Liver (tissue), 3 donors: ENCODE data around the gene CX3CL1.

Source experiments
- EGR1 ChIP-seq, 2 donors: IDR thresholded peaks; 2 replicates each; pipeline ENCODE4 v1.6.1; 2016 to 2018; ENCODE audit warnings: antibody characterized with exemption in 2 of 2, low read depth in 2 of 2
- GABPA ChIP-seq, 2 donors: IDR thresholded peaks in 1 of 2; conservative IDR thresholded peaks in 1 of 2; 2 replicates each; pipeline ENCODE4 v1.6.1; 2016; ENCODE audit warnings: antibody characterized with exemption in 2 of 2, mild to moderate bottlenecking in 1 of 2, moderate library complexity in 1 of 2
- HNF4G ChIP-seq: IDR thresholded peaks from 2 replicates; pipeline ENCODE4 v1.6.1; 2016; ENCODE audit warnings: antibody characterized with exemption
- JUND ChIP-seq, 2 donors: IDR thresholded peaks; 2 replicates each; pipeline ENCODE4 v1.6.1; 2016; ENCODE audit warnings: antibody characterized with exemption in 2 of 2
- NR2F2 ChIP-seq: IDR thresholded peaks from 2 replicates; pipeline ENCODE4 v1.6.1; 2016; ENCODE audit warnings: antibody characterized with exemption
- RAD21 ChIP-seq, 2 donors: IDR thresholded peaks; 2 replicates each; pipeline ENCODE4 v1.6.1; 2016; ENCODE audit warnings: antibody characterized with exemption in 2 of 2, mild to moderate bottlenecking in 2 of 2
- RXRA ChIP-seq, 2 donors: IDR thresholded peaks; 2 replicates each; pipeline ENCODE4 v1.6.1; 2017 to 2018; ENCODE audit warnings: antibody characterized with exemption in 2 of 2, mild to moderate bottlenecking in 1 of 2
- SP1 ChIP-seq: IDR thresholded peaks from 2 replicates; pipeline ENCODE4 v1.6.1; 2018; ENCODE audit warnings: antibody characterized with exemption, mild to moderate bottlenecking
- TAF1 ChIP-seq: conservative IDR thresholded peaks from 2 replicates; pipeline ENCODE4 v1.6.1; 2016; ENCODE audit warnings: antibody characterized with exemption, mild to moderate bottlenecking
- YY1 ChIP-seq: IDR thresholded peaks from 2 replicates; pipeline ENCODE4 v1.6.1; 2016; ENCODE audit warnings: antibody characterized with exemption, mild to moderate bottlenecking
- TF ChIP-seq, protein P1 (sequence below): fragments of 150-350 bp; IDR thresholded peaks from 2 replicates; pipeline ENCODE4 v1.5.1; 2017; ENCODE audit warnings: improper control_type of control experiment, low read depth, low read length; ENCODE audit not compliant: missing input control
- TF ChIP-seq, protein P2 (sequence below): IDR thresholded peaks from 2 replicates; pipeline ENCODE4 v1.6.1; 2016; ENCODE audit warnings: antibody characterized with exemption
- TF ChIP-seq, protein P3 (sequence below): IDR thresholded peaks from 2 replicates; pipeline ENCODE4 v1.6.1; 2016; ENCODE audit warnings: antibody characterized with exemption, mild to moderate bottlenecking
- TF ChIP-seq, protein P4 (sequence below): IDR thresholded peaks from 2 replicates; pipeline ENCODE4 v1.6.1; 2016; ENCODE audit warnings: antibody characterized with exemption
- donor health status: healthy.
- donor health status: healthy.

DNA sequence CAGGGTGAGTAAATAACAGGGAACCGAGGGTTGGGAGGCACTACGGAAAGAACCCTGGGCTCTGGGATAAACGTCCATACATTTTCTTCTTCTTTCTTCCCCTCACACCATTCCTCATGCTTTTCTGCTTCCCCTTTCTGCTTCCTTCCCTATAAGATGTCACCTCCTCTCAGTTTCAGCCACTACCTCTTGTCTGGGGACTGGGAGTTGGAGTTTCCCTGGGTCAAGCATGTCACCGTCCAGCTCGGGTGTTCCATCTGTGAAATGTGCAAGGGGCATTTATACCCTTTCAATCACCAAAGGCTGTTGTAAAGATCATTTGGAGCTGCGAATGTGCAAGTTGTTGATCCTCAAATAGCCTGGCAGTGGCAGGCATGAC, 31.2 kb upstream of the CX3CL1 start:
- TF ChIP-seq GABPA (IDR thresholded peaks at IDR 0.05 in 1 of 2, conservative IDR thresholded peaks at IDR 0.05 in 1 of 2) = no peak
- TF ChIP-seq, protein P1, sequence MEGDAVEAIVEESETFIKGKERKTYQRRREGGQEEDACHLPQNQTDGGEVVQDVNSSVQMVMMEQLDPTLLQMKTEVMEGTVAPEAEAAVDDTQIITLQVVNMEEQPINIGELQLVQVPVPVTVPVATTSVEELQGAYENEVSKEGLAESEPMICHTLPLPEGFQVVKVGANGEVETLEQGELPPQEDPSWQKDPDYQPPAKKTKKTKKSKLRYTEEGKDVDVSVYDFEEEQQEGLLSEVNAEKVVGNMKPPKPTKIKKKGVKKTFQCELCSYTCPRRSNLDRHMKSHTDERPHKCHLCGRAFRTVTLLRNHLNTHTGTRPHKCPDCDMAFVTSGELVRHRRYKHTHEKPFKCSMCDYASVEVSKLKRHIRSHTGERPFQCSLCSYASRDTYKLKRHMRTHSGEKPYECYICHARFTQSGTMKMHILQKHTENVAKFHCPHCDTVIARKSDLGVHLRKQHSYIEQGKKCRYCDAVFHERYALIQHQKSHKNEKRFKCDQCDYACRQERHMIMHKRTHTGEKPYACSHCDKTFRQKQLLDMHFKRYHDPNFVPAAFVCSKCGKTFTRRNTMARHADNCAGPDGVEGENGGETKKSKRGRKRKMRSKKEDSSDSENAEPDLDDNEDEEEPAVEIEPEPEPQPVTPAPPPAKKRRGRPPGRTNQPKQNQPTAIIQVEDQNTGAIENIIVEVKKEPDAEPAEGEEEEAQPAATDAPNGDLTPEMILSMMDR = no peak
- TF ChIP-seq, protein P2, sequence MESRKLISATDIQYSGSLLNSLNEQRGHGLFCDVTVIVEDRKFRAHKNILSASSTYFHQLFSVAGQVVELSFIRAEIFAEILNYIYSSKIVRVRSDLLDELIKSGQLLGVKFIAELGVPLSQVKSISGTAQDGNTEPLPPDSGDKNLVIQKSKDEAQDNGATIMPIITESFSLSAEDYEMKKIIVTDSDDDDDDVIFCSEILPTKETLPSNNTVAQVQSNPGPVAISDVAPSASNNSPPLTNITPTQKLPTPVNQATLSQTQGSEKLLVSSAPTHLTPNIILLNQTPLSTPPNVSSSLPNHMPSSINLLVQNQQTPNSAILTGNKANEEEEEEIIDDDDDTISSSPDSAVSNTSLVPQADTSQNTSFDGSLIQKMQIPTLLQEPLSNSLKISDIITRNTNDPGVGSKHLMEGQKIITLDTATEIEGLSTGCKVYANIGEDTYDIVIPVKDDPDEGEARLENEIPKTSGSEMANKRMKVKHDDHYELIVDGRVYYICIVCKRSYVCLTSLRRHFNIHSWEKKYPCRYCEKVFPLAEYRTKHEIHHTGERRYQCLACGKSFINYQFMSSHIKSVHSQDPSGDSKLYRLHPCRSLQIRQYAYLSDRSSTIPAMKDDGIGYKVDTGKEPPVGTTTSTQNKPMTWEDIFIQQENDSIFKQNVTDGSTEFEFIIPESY = no peak
- no peak for TF ChIP-seq JUND (IDR thresholded peaks at IDR 0.05)
- no peak for TF ChIP-seq YY1
- TF ChIP-seq, protein P3, sequence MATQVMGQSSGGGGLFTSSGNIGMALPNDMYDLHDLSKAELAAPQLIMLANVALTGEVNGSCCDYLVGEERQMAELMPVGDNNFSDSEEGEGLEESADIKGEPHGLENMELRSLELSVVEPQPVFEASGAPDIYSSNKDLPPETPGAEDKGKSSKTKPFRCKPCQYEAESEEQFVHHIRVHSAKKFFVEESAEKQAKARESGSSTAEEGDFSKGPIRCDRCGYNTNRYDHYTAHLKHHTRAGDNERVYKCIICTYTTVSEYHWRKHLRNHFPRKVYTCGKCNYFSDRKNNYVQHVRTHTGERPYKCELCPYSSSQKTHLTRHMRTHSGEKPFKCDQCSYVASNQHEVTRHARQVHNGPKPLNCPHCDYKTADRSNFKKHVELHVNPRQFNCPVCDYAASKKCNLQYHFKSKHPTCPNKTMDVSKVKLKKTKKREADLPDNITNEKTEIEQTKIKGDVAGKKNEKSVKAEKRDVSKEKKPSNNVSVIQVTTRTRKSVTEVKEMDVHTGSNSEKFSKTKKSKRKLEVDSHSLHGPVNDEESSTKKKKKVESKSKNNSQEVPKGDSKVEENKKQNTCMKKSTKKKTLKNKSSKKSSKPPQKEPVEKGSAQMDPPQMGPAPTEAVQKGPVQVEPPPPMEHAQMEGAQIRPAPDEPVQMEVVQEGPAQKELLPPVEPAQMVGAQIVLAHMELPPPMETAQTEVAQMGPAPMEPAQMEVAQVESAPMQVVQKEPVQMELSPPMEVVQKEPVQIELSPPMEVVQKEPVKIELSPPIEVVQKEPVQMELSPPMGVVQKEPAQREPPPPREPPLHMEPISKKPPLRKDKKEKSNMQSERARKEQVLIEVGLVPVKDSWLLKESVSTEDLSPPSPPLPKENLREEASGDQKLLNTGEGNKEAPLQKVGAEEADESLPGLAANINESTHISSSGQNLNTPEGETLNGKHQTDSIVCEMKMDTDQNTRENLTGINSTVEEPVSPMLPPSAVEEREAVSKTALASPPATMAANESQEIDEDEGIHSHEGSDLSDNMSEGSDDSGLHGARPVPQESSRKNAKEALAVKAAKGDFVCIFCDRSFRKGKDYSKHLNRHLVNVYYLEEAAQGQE = no peak
- TF ChIP-seq SP1 = no peak
- no peak for TF ChIP-seq TAF1
- TF ChIP-seq, protein P4, sequence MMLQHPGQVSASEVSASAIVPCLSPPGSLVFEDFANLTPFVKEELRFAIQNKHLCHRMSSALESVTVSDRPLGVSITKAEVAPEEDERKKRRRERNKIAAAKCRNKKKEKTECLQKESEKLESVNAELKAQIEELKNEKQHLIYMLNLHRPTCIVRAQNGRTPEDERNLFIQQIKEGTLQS = no peak
- no peak for TF ChIP-seq RAD21 (IDR thresholded peaks at IDR 0.05)
- TF ChIP-seq NR2F2 = no peak
- TF ChIP-seq RXRA (IDR thresholded peaks at IDR 0.05) = no peak
- no peak for TF ChIP-seq HNF4G
- no peak for TF ChIP-seq EGR1 (IDR thresholded peaks at IDR 0.05; ENCODE audit: low read depth in 2 of 2)
